GM19463 (cell line): Measurements from ENCODE around the gene KIAA1217.
A peak's percentile ranks its signal among the peaks of the same experiment; 100 is the strongest.

ENCODE experiments used
- ATAC-seq: cut with Tn5 transposase; IDR thresholded peaks from one replicate; pipeline ENCODE4 v1.9.1; 2021; ENCODE audit warnings: mild to moderate bottlenecking, moderate library complexity; ENCODE audit not compliant: unreplicated experiment

The KIAA1217 gene

GRCh38 chr10:24209432-24209771 is 464 bp downstream of the KIAA1217 start:
- peak; percentile 26 for ATAC-seq

- ATAC-seq, result peak; percentile 67
These were observed 1.1 kb downstream of the KIAA1217 start for GRCh38 chr10:24209946-24210491.

- ATAC-seq, result no peak
These were observed 1.6 kb downstream of the KIAA1217 start for GRCh38 chr10:24210501-24210900.

- no peak for ATAC-seq
These were observed 4.3 kb downstream of the KIAA1217 start for GRCh38 chr10:24213266-24213665.

GRCh38 chr10:24213881-24214280 is 4.9 kb downstream of the KIAA1217 start:
- no peak for ATAC-seq

GRCh38 chr10:24214762-24215161 is 5.8 kb downstream of the KIAA1217 start:
- ATAC-seq, result no peak

GRCh38 chr10:24215196-24215595 is 6.3 kb downstream of the KIAA1217 start:
- ATAC-seq, result no peak

GRCh38 chr10:24215603-24216002 is 6.7 kb downstream of the KIAA1217 start:
- no peak for ATAC-seq

- ATAC-seq, result no peak
These were observed 11.0 kb downstream of the KIAA1217 start for GRCh38 chr10:24219963-24220362.

GRCh38 chr10:24223341-24223740 is 14.4 kb downstream of the KIAA1217 start:
- no peak for ATAC-seq

- no peak for ATAC-seq
These were observed 15.0 kb downstream of the KIAA1217 start for GRCh38 chr10:24223953-24224352.

- ATAC-seq, result no peak
These were observed 19.7 kb downstream of the KIAA1217 start for GRCh38 chr10:24228642-24229041.

GRCh38 chr10:24229909-24230308 is 21.0 kb downstream of the KIAA1217 start:
- ATAC-seq, result no peak

GRCh38 chr10:24231200-24231599 is 22.3 kb downstream of the KIAA1217 start:
- ATAC-seq, result no peak

- ATAC-seq, result no peak
These were observed 25.8 kb downstream of the KIAA1217 start for GRCh38 chr10:24234784-24235183.

- ATAC-seq, result no peak
These were observed 26.5 kb downstream of the KIAA1217 start for GRCh38 chr10:24235471-24235870.

GRCh38 chr10:24237801-24238395 is 29.0 kb downstream of the KIAA1217 start:
- no peak for ATAC-seq

- ATAC-seq, result no peak
These were observed 29.7 kb downstream of the KIAA1217 start for GRCh38 chr10:24238519-24239247.

- ATAC-seq, result no peak
These were observed 30.5 kb downstream of the KIAA1217 start for GRCh38 chr10:24239289-24240040.

GRCh38 chr10:24240041-24240751 is 31.3 kb downstream of the KIAA1217 start:
- no peak for ATAC-seq

GRCh38 chr10:24241536-24242040 is 32.6 kb downstream of the KIAA1217 start:
- no peak for ATAC-seq
